GM18867 (cell line): ENCODE results near the gene TAS1R3.
A peak's percentile ranks its signal among the peaks of the same experiment; 100 is the strongest.

Source experiments
- ATAC-seq: cut with Tn5 transposase; IDR thresholded peaks from one replicate; pipeline ENCODE4 v1.9.1; 2021; ENCODE audit warnings: mild to moderate bottlenecking, moderate library complexity; ENCODE audit not compliant: unreplicated experiment

Gene TAS1R3

GRCh38 chr1:1294250-1294890 is 36.7 kb upstream of the TAS1R3 start:
- no peak for ATAC-seq

- ATAC-seq = no peak
These were observed 35.7 kb upstream of the TAS1R3 start for GRCh38 chr1:1295154-1295923.

GRCh38 chr1:1296070-1297061 is 34.7 kb upstream of the TAS1R3 start:
- ATAC-seq = no peak

GRCh38 chr1:1297802-1298424 is 33.2 kb upstream of the TAS1R3 start:
- no peak for ATAC-seq

GRCh38 chr1:1298861-1299685 is 32.0 kb upstream of the TAS1R3 start:
- ATAC-seq = no peak

DNA sequence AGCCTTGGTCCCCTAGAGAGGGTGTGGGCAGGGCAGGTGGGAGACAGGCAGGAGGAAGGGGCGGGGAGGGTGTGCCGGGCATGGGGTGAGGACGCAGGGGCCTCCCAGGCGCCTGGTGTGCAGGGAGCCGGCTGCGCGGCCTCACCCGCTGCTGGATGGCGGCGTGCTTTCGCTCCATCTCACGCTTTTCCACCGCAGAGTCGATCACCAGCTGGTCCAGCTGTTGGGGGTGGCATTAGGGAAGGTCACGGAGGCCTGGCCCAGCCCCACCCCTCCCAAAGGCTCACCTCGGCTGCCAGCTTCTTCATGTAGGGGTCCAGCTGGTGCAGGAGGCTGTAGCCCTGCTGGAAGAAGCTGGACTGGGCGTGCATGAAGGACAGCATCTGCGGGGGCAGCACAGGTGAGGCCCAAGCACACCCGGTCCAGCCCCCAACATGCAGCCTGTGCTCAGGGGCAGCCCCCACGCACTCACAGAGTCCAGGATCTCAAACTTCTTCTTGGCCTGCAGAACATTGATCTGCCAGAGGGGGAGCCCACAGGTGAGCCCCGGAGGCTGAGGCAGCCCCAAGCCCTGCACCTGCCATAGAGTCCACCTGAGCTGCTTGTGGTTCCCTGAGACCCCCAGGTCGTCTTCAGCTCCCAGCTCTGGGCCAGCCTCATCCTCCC is 31.3 kb upstream of the TAS1R3 start:
- ATAC-seq = no peak

DNA sequence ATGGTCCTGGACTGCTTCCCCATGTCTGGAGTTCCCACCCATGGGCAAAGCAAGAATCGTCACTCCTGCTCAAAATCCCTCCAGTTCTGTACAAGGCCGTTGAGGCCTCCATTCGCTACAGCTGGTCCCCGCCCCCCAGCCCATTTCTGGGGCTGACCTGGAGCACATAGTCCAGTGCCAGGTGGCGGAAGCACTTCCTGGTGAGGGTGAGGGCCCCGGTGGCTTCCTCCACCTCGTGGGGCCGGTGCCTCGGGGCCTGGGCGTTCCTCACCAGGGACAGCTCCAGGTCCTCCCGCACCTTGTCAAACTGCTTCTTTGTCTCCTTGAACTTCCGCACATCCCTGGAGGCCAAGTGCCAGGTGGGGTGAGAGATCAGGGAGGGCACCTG is 30.7 kb upstream of the TAS1R3 start:
- ATAC-seq = no peak

DNA sequence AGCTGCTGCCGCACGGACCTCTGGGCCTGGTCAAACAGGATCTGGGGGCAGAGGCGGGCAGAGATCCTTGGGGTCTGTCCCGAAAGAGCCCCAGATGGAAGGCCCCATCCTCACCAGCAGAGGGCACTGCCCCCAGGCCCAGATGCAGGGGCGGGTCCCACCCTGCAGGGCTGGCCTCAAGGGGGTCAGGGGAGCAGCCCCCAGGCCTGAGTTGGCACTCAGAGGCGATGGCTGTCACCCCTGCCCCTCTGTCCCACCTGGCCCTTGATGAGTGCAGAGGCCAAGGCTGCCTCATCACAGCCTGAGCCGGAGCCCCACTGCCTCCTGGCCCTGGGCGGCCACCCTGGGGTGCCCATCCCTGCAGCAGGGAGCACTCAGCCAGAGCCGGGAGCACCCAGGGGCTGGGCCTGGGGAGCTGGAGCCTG is 29.1 kb upstream of the TAS1R3 start:
- ATAC-seq = no peak

DNA sequence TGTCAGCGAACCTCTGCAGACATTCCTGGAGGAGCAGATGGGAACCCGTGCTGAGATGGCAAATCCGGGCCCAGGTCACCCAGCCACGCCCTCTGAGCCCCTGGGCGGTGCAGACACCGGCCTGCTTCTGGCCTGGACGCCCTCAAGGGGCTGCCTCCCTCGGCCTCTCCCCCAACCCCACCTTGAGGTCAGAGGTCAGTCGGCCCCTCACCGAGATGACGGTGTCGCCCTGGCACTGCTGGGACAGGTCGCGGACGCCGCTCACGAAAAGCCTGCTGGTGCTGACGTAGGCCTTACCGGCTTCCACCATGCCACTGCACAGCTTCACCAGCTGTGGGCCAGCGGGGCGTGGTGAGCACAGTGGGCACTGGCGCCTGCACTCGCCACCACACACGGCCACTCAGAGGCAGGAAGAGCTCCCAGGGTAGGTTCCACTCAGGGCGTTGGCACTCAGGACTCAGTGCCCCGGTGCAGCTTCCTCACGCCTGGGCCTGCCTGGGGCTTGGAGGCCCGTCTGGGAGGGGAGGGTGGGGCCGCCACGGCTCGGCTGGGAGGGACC is 28.1 kb upstream of the TAS1R3 start:
- no peak for ATAC-seq

DNA sequence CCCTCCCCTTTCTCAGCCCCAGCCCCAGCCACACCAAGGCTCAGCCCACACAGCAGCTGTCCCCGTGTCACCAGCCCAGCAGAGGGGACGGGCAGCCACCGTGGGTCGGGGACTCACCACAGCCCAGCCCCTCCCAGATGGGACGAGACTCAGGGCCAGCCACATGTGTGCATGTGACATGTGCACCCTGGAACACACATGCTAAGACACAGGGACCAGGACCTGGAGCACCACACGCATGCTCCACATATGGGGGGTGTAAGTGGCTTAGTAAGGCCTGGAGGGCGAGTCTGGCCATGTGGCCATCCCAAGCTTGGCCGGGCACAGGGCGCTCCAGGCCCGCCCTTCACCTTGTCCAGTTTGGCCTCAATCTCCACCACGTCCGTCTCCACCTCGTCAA is 27.3 kb upstream of the TAS1R3 start:
- ATAC-seq = no peak

DNA sequence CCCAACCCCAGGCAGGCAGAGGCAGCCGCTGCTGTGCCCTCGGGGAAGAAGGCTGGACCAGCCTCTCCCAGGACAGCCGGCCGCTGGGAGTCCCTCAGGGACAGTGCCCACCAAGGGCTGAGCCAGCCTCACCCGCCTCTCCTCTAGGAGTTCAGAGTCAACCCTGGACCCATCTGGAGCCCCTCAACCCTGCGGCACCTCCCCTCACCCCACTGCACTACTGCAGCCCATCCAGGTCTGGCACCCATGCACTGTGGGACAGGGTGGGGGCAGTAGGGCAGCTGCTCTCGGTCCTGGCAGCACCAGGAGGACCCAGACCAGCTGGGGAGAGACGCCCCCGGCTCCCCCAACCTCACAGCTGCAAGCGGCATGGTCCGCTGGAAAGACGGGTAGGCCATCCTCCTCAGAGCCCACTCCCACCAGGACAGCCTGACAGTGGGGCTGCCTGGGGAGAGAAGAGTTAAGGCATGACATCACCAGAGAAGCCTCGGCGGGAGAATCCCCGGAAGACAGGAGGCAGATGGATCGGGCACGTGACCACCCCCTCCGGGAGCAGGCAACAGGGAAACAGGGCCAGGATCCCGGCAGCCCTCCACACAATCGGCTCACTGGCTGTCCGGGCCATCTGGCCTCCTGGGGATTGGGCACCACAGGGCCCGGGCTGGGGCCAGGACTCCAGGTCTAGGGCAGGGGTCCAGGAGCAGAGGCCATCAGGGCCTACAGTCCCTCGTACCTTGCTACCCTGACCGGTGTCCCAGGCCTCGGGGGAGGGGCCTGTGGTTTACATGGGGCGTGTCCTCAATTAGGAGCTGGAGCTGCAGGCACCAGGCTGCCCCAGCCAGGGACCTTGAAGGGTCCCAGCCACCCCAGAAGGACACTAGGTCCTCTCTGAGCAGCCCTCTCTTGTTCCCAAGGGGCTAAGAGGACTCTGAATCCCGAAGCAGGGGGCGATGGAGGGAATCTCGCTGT is 26.5 kb upstream of the TAS1R3 start:
- ATAC-seq = no peak

- ATAC-seq = no peak
These were observed 25.6 kb upstream of the TAS1R3 start for GRCh38 chr1:1305300-1306069.

- ATAC-seq = no peak
These were observed 24.9 kb upstream of the TAS1R3 start for GRCh38 chr1:1306070-1306660.

- ATAC-seq = no peak
These were observed 24.3 kb upstream of the TAS1R3 start for GRCh38 chr1:1306661-1307260.

- peak; percentile 5 for ATAC-seq
These were observed 23.7 kb upstream of the TAS1R3 start for GRCh38 chr1:1307261-1307922.
